Measurements from ENCODE around the gene ITPKB.

The ITPKB gene

DNA sequence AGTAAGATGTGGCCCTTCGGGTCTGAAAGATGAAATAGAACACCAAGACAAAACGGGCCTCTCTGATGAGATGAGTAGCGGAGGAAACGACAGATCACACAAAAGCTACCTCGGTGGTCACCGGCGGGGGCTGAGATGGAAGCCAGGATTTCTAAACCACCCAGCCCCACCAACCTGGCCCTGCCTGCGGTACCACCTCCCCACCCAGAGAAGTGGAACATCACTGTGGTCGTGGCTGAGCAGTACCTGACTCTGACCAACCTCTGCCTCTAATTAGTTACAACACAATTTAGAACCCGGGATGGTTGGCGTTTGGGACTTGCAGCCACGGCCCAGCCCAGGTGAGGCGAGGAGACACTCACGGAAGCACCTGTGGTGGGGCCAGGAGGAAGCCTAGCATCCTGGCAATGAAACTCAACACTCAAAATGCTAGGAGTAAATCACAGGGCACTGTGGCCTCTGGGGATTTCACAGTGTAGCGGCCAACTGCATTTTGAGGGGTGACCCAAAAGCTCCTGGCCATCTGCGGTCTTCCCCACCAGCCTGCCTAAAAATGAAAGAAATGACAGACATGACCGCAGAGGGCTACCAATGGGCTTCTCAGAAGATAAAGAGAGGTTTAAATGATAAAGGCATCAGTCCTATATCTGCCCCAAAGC, 73.4 kb downstream of the ITPKB start:
- no peak for DNase-seq (ENCODE audit: low read depth)

GRCh38 chr1:226664413-226665101, 74.5 kb downstream of the ITPKB start:
- no peak for DNase-seq (ENCODE audit: low read depth)

DNA sequence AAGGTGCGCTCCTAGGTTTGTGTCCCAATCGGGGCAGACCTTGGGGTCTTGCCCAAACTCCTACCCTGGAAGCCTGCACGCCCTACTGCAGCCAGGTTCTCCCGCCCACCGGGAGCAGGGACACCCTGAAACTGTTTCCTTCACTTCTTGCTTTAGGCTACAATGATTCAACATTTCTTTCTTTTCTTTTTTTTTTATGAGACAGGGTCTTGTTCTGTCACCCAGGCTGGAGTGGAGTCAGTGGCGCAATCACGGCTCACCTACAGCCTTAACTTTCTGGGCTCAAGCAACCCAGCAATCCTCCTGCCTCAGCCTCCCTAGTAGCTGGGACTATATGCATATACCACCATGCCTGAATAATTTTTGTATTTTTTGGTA, 75.8 kb downstream of the ITPKB start:
- no peak for DNase-seq (ENCODE audit: low read depth)

DNA sequence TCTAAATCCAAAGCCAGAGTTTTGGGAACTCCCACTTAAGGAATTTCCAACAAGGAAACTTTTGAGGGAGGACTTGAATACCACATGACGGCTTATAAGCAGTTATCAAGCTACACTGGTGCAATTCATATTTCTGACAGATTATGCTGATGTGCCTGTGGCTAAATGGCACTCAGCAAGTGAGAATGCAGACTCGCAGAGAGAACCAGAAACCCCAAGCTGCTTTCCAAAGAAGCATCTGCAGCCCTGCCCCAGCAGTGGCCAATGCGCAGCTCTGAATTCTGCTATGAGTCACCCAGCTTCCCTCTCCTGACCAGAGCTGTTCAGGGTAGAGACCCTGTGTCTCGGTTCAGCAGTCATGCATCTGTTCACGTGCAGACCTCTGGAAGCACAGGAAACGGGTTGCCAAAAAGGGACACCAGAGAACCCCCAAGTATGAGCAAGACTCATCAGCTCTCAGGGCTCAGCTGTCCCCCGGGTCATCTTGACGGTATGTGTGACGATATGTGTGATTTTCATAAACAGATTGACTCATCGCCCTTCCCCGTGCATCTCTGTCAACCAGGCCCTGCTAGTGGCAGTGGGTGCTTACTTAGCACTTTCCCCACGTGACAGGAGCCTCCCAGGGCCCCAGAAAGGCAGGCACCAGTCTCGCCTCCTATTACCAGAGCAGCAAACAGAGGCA, 76.3 kb downstream of the ITPKB start:
- DNase-seq (ENCODE audit: low read depth) = peak; percentile 84

GRCh38 chr1:226661965-226662364, 77.1 kb downstream of the ITPKB start:
- no peak for DNase-seq (ENCODE audit: low read depth)

DNA sequence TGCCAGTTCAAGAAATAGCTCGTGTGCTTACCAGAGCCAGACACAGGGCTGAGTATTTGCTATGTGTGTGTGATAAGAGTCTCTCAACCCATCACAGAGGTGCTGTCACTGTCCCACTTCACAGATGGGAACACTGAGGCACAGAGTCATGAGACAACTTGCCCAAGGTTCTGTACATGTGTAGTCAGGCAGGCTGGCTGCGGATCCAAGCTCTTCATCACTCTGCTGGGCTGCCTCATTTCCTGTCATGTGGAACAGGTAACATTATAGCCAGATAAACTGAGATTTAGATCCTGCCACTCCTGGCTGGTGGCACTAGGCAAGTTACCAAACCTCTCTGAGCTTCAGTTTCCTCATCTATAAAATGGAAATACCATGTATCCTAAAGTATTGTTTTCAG, 77.8 kb downstream of the ITPKB start:
- no peak for DNase-seq (ENCODE audit: low read depth)

DNA sequence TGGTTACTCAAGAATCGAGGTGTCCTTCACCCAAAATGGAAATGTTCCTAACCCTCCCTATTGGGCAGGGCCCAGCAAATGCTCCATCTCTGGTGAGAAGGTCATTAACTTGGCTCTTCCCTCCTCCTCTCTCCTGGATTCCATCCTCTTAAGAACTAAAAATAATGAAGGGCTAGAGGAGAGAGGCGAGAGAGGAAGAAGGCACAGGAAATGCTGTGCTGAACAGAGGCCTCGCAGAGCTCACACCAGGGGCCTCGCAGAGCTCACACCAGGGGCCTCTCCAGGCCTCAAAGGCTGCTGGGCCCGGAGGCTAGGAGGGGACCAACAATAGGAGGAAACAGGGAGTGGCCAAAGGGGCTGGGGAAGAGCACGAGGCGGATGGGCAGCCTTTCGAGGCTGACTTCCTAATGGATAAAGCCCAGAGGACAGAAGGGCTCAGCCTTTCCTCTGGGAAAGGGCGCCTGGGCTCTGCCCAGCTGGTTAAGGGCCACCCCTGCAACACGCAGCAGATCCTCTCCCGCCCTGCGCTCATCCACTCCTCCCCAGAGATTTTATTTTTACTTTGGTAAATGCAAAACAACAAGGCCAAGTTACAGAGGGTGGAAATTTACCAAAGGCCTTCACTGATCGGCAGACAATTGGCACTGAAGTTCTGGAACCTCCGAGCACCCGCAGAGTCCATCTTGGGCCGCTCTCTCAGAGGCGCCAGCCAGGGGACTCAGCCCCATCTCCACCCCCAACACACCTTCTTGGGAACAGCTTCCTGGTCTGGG, 78.5 kb downstream of the ITPKB start:
- no peak for DNase-seq (ENCODE audit: low read depth)

- DNase-seq (ENCODE audit: low read depth) = no peak
Observed at GRCh38 chr1:226659641-226660040, 79.4 kb downstream of the ITPKB start.

DNA sequence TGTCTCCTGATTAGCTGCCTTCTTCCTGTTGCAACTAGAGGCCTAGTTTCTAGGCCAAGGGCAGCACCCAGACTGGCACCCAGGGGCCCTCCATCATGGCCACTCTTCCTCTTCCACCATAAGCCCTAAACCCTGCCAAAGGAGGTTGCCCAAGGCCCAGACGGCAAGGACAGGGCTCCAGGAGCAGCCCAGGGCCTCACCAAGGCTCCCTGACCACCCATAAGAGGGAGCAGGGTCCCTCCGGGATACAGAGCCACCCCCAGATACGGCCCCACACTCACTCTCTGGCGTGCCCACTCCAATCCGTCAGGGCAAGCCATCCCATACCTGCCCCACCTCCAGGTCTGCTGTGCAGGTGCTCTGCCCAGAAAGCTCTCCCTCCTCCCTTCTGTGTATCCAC, 79.9 kb downstream of the ITPKB start:
- DNase-seq (ENCODE audit: low read depth) = no peak

GRCh38 chr1:226658546-226659125, 80.4 kb downstream of the ITPKB start:
- DNase-seq (ENCODE audit: low read depth) = no peak

GRCh38 chr1:226657895-226658545, 81.1 kb downstream of the ITPKB start:
- DNase-seq (ENCODE audit: low read depth) = no peak

DNA sequence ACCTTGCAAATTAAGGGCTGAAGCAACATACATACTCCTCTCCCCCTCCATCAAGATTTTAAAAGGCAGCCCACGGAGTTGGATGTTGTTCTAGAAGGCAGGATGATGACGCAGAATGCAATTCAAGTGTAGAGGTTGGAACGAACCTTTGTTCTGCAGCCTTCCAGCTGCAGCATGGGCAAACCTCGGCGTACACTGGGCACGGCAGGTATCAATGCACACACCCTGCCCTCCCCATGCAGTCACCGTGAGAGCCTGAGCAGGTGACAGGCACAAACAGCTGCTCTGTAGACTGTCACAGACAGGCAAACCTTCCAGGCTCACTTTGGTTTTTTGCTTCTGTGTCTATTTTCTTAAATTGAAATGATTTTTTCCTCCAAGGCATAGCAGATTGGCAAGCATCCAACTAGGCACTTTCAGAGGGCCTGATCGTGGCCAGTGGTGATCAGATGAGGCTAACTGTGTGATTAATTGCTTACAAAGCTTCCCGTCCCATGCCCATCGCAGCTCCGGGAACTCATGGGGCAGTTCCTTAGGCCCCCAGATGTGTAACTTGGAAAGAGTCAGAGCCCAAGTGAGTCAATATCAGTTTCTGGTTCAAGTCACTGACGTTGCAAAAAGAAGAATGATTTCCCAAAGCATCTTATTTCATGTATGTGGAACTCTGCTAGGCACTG, 82.3 kb downstream of the ITPKB start:
- DNase-seq (ENCODE audit: low read depth) = no peak

GRCh38 chr1:226656201-226656600, 82.9 kb downstream of the ITPKB start:
- DNase-seq (ENCODE audit: low read depth) = no peak

GRCh38 chr1:226655251-226656163, 83.6 kb downstream of the ITPKB start:
- DNase-seq (ENCODE audit: low read depth) = no peak

DNA sequence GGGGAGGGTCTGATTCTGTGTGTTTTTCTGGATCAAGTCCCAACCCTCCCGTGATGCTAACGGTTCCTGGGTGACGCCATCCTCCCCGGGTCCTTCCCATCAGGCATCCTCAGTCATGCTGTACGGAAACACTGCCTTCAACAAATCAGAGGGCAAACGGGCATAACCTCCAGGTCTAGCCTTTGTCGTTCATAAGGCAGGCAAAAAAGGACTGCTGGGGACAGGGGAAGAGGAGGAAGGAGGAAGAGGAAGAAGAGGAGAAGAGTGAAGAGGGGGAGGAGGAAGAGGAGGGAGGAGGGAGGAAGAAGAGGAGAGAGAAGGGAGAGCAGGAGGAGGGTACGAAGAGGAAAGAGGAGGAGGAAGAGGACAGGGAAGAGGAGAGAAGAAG, 84.4 kb downstream of the ITPKB start:
- DNase-seq (ENCODE audit: low read depth) = no peak

GRCh38 chr1:226654046-226654667, 84.9 kb downstream of the ITPKB start:
- no peak for DNase-seq (ENCODE audit: low read depth)

- DNase-seq (ENCODE audit: low read depth) = no peak
Observed at GRCh38 chr1:226653311-226653921, 85.7 kb downstream of the ITPKB start.

DNA sequence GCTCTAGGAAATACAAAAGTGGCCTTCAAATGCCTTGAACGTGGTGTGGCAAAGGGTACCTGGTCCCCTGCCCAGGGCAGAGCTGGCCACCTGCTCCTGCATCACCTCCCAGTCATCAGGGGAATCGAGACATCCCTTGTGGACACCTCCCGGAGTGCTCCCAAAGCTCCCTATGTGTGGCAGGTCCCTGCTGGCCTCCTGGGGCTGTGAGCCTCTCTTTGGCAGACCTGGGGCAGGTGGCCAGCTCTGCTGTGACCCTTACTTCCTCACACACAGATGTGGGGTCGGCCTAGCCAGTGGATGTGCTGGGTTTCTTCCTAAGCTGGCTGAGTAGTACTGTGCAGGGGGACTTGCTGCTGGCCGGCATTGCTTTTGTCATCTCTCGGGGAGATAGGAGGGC, 86.5 kb downstream of the ITPKB start:
- no peak for DNase-seq (ENCODE audit: low read depth)

GRCh38 chr1:226651732-226652105, 87.4 kb downstream of the ITPKB start:
- DNase-seq (ENCODE audit: low read depth) = no peak

Measured in non-pigmented ciliary epithelial cell (primary cell).